Activated CD4-positive, alpha-beta T cell treated with anti-CD3 and anti-CD28 coated beads for 1 hour (primary cell): ENCODE results near the gene NXPE4.

Experiments
- DNase-seq: peaks from one replicate; pipeline ENCODE4 v3.0.0-alpha.2; 2020

The NXPE4 gene

DNA sequence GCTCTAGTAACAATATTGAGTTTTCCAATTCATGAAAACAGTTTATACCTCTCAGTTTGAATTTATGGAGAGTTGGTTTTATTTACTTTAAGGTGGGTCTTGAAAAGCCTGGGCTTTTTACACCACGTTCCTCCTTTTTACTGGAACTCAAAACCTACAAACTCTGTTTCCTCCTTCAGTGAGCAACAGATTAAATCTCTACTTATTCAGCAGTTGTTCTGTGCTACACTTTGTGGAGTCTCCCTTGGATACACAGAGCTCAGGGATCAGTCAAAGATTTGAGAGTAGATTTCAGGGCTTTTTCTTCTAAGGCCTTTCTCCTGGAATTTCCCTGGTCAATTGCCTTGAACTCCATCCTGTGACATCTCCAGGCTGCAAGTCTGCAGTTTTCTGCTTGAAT is 39.5 kb downstream of the NXPE4 start:
- no peak for DNase-seq

DNA sequence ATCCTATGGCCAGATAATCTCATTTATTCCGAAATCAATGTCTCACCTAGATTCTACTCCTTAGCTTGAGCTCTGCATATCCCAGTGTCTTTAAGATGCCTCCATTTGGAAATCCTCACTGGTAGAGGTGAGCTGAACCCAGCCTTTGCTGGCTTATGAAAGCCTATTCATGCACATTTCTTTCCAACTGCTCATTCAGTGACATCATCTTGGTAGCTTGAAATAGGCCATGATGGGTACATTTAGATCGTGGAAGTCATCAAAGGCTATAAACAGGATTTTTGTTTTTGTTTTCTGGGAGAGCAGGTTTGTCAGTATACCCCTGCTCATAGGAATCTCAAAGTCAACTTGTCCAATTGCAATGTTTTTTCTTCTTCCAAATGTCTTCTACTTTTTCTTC is 41.9 kb downstream of the NXPE4 start:
- DNase-seq = no peak

DNA sequence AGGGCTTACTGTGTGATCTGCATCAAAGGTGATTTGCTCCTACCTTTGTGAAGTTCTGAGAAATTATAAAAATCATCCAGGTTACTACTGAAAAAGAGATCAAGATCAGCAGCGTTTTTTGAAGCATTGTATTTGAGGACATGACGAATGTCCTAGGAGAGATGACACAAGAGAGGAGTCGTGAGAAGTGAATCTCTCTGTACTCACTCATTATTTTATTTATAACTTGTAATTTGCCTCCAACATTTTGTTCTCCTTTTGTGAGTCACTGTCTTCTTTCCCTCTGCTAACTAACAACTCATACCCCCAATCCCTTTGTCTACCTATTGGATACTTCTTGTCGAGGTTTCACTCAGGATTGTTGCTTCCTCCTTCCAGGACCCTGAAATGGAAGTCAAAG is 44.5 kb downstream of the NXPE4 start:
- no peak for DNase-seq

DNA sequence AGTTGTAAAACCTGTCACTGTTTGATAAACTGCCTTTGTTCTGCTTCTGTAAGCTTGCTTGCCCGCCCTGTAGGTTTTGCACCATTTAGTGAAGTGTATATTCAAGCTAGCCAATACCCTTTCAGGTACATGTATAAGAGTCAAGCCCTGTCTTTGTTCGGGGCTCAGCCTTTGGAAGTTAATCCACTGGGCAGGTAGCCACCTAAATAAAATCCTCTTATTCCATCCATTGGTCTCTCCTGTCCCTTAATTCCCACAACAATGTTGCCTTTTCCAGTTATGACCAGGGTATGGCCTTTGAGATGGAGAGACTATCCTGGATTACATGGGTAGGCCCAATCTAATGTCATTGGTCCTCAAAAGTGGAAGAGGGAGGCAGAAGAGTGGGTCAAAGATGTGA is 69.9 kb downstream of the NXPE4 start:
- no peak for DNase-seq

DNA sequence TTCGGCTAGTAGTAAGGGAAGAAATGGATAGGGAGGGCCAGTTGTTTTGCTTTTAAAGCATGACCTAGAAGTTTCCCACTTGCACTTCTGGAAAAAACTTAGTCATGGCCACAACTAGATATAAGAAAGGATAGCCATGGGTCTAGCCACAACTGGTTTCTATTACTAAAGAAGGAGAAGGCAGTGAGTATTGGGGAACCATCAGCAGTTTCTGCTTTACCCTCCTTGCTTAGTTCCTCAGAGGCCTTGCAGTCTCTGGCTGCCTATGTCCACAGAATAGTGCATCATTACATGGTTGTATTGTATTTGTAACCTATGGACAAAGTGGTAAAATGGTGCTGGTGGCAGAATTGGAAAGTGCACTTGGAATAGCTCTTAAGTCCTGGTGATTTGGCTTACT is 71.5 kb downstream of the NXPE4 start:
- DNase-seq = no peak

DNA sequence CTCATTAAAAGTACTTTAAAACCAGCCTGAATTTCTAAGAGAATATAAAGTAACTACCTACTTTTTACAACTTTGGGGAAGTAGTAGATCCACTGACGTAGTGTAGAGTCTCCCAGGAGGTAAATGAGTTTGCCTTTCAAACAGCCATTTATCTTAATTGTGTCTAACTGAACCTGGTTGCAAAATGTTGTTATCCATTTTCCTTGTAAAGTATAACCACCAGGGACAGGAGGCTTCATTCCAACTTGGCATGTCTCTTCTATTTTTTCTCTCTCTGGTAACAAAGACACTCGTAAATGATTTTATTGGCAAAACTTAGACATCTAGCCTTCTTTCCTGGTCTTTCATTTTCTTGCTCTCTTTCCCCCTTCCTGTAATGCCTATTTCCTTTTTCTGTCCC is 72.8 kb downstream of the NXPE4 start:
- DNase-seq = no peak
